ENCODE data around the gene PLEKHM3.

PLEKHM3 gene

DNA sequence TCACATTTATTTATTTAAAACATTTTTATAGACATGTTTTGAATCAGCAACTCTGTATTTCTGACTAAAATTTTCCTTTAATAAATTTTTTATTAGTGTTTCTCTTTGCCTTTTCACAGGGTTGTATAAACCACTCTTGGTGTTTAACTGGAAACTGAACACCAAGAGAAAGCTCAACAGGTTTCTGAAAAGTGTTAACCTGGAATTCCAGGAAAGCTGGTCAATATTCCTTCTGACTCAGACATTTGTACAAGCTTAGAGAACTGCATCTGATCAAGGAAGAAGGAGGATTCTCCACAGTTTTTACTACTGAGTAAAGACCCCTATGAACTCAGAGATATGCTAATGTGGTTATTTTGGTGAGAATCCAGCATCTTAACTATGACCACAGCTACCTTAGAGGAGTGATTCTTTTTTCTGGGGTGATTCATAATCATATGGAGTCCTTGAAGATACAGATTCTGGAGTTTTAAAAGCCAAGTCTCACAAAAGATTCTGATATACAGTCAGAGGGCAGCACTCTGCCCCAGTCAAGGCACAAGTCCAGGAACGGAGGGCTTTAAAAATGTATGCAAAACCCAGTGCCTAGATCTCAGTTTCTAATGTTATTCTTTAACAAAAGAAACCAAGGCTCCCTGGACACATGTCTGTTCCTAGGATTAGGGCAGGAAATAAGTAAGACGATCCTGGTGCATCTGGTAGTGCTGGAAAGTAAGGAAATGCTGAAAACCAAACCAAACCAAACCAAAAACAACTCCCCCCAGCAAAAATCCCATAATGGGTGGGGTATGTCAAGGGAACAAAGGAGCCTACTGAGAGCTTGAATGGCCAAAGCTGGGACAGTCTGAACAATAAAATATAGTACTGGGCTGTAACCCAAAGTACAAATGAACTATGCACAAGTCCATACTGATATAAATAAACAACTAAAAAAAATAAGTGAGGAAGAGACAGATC is 170.6 kb downstream of the PLEKHM3 start:
- no peak overlapping the region for H4K8ac ChIP-seq (ENCODE audit: low read length)
- H3K23ac ChIP-seq (ENCODE audit: low read length in 2 of 2), result no peak overlapping the region
- H3K79me1 ChIP-seq (replicated peaks; ENCODE audit: low read length, poor library complexity, severe bottlenecking), result no peaks in the 10 kb centered on the region
- peaks cover 0 to under 1% of the 10 kb centered on the region in 2 experiments for H3K36me3 ChIP-seq (ENCODE audit: control insufficient read depth in 1 of 2, insufficient read depth in 2 of 2, low read depth in 1 of 2, low read length in 2 of 2)
- H3K4me3 ChIP-seq (ENCODE audit: insufficient read depth in 1 of 2, low read depth in 1 of 2, low read length in 2 of 2), result no peak overlapping the region
- no peak overlapping the region for H2AFZ ChIP-seq (ENCODE audit: low read depth, low read length)
- no peak overlapping the region for H3K4me2 ChIP-seq (ENCODE audit: low read length, poor library complexity, severe bottlenecking)
- peak overlapping the region; percentile 58 for H3K27ac ChIP-seq (ENCODE audit: low read length, poor library complexity, severe bottlenecking)
- H2BK15ac ChIP-seq (ENCODE audit: low read depth, poor library complexity, severe bottlenecking), result no peak overlapping the region
- H3K14ac ChIP-seq (ENCODE audit: low read length in 2 of 2), result no peak overlapping the region
- H3K9ac ChIP-seq (ENCODE audit: low read length), result peak overlapping the region; percentile 37
- no peak overlapping the region for H2BK5ac ChIP-seq (ENCODE audit: low read depth, low read length, poor library complexity, severe bottlenecking)
- no peaks in the 10 kb centered on the region for H3K27me3 ChIP-seq (ENCODE audit: control insufficient read depth in 1 of 2, insufficient read depth in 1 of 2, low read length in 2 of 2)
- 75% methylated on average over 1 of the region's 2 CpGs for WGBS
- no peak for DNase-seq
- H3K4ac ChIP-seq (ENCODE audit: low read depth in 1 of 2, low read length in 2 of 2), result no peak overlapping the region
- H3K4me1 ChIP-seq (ENCODE audit: control insufficient read depth, insufficient read depth, low read depth, low read length), result no peaks in the 10 kb centered on the region
- H3K9me3 ChIP-seq (ENCODE audit: control insufficient read depth, low read length), result no peaks in the 10 kb centered on the region
- H2AK5ac ChIP-seq (ENCODE audit: low read length, severe bottlenecking), result no peak overlapping the region
- H2BK12ac ChIP-seq (ENCODE audit: low read length in 2 of 2), result no peak overlapping the region
- no peak overlapping the region for H2BK120ac ChIP-seq (ENCODE audit: low read depth, low read length)
- H4K91ac ChIP-seq (ENCODE audit: low read length), result no peak overlapping the region
- H3K18ac ChIP-seq (ENCODE audit: low read depth in 1 of 2, low read length in 2 of 2), result no peak overlapping the region

DNA sequence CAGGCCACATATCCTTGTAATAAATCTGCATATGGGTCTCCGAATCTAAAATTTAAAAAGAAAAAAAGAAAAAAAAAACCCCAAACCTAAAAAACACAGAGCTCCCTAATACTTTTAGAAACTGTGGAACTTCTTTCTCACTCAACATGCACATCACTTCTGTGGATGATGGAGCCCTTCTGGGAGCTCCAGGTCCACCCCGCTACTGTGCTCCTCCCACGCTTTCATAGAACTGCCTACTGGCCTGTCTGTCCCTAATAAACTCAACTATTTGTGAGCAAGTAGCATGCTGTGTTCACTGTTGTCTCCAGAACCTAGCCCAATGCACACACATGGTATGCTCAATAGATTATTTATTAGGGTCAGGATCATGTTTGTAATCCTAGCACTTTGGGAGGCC is 172.5 kb downstream of the PLEKHM3 start:
- Histone ChIP-seq H3K14ac (ENCODE audit: low read length in 2 of 2) (no peak overlapping the region), H3K27me3 (ENCODE audit: control insufficient read depth in 1 of 2, insufficient read depth in 1 of 2, low read length in 2 of 2) (no peaks in the 10 kb centered on the region), H3K4me2 (ENCODE audit: low read length, poor library complexity, severe bottlenecking) (no peak overlapping the region), H3K4ac (ENCODE audit: low read depth in 1 of 2, low read length in 2 of 2) (no peak overlapping the region), H3K18ac (ENCODE audit: low read depth in 1 of 2, low read length in 2 of 2) (no peak overlapping the region), H2BK120ac (ENCODE audit: low read depth, low read length) (no peak overlapping the region), H3K79me1 (replicated peaks; ENCODE audit: low read length, poor library complexity, severe bottlenecking) (no peaks in the 10 kb centered on the region), H3K36me3 (ENCODE audit: control insufficient read depth in 1 of 2, insufficient read depth in 2 of 2, low read depth in 1 of 2, low read length in 2 of 2) (no peaks in the 10 kb centered on the region), H3K9ac (ENCODE audit: low read length) (no peak overlapping the region), H3K4me3 (ENCODE audit: insufficient read depth in 1 of 2, low read depth in 1 of 2, low read length in 2 of 2) (no peak overlapping the region), H2AFZ (ENCODE audit: low read depth, low read length) (no peak overlapping the region), H3K23ac (ENCODE audit: low read length in 2 of 2) (no peak overlapping the region), H2BK12ac (ENCODE audit: low read length in 2 of 2) (no peak overlapping the region), H3K4me1 (ENCODE audit: control insufficient read depth, insufficient read depth, low read depth, low read length) (no peaks in the 10 kb centered on the region), H2AK5ac (ENCODE audit: low read length, severe bottlenecking) (no peak overlapping the region), H4K91ac (ENCODE audit: low read length) (no peak overlapping the region), H2BK5ac (ENCODE audit: low read depth, low read length, poor library complexity, severe bottlenecking) (no peak overlapping the region), H3K27ac (ENCODE audit: low read length, poor library complexity, severe bottlenecking) (no peak overlapping the region), H2BK15ac (ENCODE audit: low read depth, poor library complexity, severe bottlenecking) (no peak overlapping the region), H3K9me3 (ENCODE audit: control insufficient read depth, low read length) (no peaks in the 10 kb centered on the region), H4K8ac (ENCODE audit: low read length) (no peak overlapping the region)
- DNase-seq, result no peak
- WGBS, result 96% methylated on average over 3 of the region's 3 CpGs

GRCh38 chr2:207849443-207849842 is 175.9 kb downstream of the PLEKHM3 start:
- no peak overlapping the region for H2BK15ac ChIP-seq (ENCODE audit: low read depth, poor library complexity, severe bottlenecking)
- no peak overlapping the region for H2AK5ac ChIP-seq (ENCODE audit: low read length, severe bottlenecking)
- no peaks in the 10 kb centered on the region for H3K36me3 ChIP-seq (ENCODE audit: control insufficient read depth in 1 of 2, insufficient read depth in 2 of 2, low read depth in 1 of 2, low read length in 2 of 2)
- no peak overlapping the region for H3K23ac ChIP-seq (ENCODE audit: low read length in 2 of 2)
- no peak overlapping the region for H4K8ac ChIP-seq (ENCODE audit: low read length)
- H3K4me2 ChIP-seq (ENCODE audit: low read length, poor library complexity, severe bottlenecking), result no peak overlapping the region
- no peak overlapping the region for H2AFZ ChIP-seq (ENCODE audit: low read depth, low read length)
- H3K14ac ChIP-seq (ENCODE audit: low read length in 2 of 2), result no peak overlapping the region
- H3K4me3 ChIP-seq (ENCODE audit: insufficient read depth in 1 of 2, low read depth in 1 of 2, low read length in 2 of 2), result no peak overlapping the region
- WGBS, result 100% methylated on average over 1 of the region's 1 CpG
- H3K27me3 ChIP-seq (ENCODE audit: control insufficient read depth in 1 of 2, insufficient read depth in 1 of 2, low read length in 2 of 2), result no peaks in the 10 kb centered on the region
- no peak overlapping the region for H2BK5ac ChIP-seq (ENCODE audit: low read depth, low read length, poor library complexity, severe bottlenecking)
- H2BK12ac ChIP-seq (ENCODE audit: low read length in 2 of 2), result no peak overlapping the region
- no peak overlapping the region for H3K9ac ChIP-seq (ENCODE audit: low read length)
- no peak overlapping the region for H3K18ac ChIP-seq (ENCODE audit: low read depth in 1 of 2, low read length in 2 of 2)
- no peaks in the 10 kb centered on the region for H3K9me3 ChIP-seq (ENCODE audit: control insufficient read depth, low read length)
- H3K4me1 ChIP-seq (ENCODE audit: control insufficient read depth, insufficient read depth, low read depth, low read length), result no peaks in the 10 kb centered on the region
- H3K79me1 ChIP-seq (replicated peaks; ENCODE audit: low read length, poor library complexity, severe bottlenecking), result no peaks in the 10 kb centered on the region
- no peak overlapping the region for H2BK120ac ChIP-seq (ENCODE audit: low read depth, low read length)
- DNase-seq, result no peak
- H3K4ac ChIP-seq (ENCODE audit: low read depth in 1 of 2, low read length in 2 of 2), result no peak overlapping the region
- H4K91ac ChIP-seq (ENCODE audit: low read length), result no peak overlapping the region
- H3K27ac ChIP-seq (ENCODE audit: low read length, poor library complexity, severe bottlenecking), result no peak overlapping the region

DNA sequence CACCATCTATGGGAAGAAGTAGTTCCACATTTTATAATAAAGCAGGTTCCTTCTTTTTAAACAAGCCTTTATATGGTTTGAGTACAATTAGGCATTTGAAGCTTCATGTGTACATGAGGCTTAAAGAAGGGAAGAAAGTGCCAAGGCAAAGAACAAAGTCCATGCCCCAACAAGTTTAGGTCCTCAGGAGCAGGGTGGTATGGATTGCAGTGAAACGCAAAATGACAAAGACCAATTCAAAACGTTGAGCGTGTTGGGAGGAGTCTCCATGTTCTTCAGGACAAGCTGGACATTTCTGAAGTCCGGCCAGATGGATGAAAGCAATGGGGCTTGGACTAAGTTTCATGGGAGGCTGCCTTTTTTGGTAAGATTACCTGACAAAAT is 176.8 kb downstream of the PLEKHM3 start:
- no peak overlapping the region for H4K8ac ChIP-seq (ENCODE audit: low read length)
- no peak overlapping the region for H2BK12ac ChIP-seq (ENCODE audit: low read length in 2 of 2)
- no peak overlapping the region for H2BK15ac ChIP-seq (ENCODE audit: low read depth, poor library complexity, severe bottlenecking)
- no peak overlapping the region for H3K4me2 ChIP-seq (ENCODE audit: low read length, poor library complexity, severe bottlenecking)
- H2AFZ ChIP-seq (ENCODE audit: low read depth, low read length), result no peak overlapping the region
- no peak overlapping the region for H4K91ac ChIP-seq (ENCODE audit: low read length)
- H2BK5ac ChIP-seq (ENCODE audit: low read depth, low read length, poor library complexity, severe bottlenecking), result no peak overlapping the region
- H2AK5ac ChIP-seq (ENCODE audit: low read length, severe bottlenecking), result no peak overlapping the region
- H3K36me3 ChIP-seq (ENCODE audit: control insufficient read depth in 1 of 2, insufficient read depth in 2 of 2, low read depth in 1 of 2, low read length in 2 of 2), result no peaks in the 10 kb centered on the region
- no peak overlapping the region for H3K23ac ChIP-seq (ENCODE audit: low read length in 2 of 2)
- no peak overlapping the region for H3K4ac ChIP-seq (ENCODE audit: low read depth in 1 of 2, low read length in 2 of 2)
- H3K27ac ChIP-seq (ENCODE audit: low read length, poor library complexity, severe bottlenecking), result no peak overlapping the region
- H3K9ac ChIP-seq (ENCODE audit: low read length), result no peak overlapping the region
- 95% methylated on average over 4 of the region's 4 CpGs for WGBS
- no peaks in the 10 kb centered on the region for H3K27me3 ChIP-seq (ENCODE audit: control insufficient read depth in 1 of 2, insufficient read depth in 1 of 2, low read length in 2 of 2)
- H3K14ac ChIP-seq (ENCODE audit: low read length in 2 of 2), result no peak overlapping the region
- no peaks in the 10 kb centered on the region for H3K9me3 ChIP-seq (ENCODE audit: control insufficient read depth, low read length)
- no peaks in the 10 kb centered on the region for H3K4me1 ChIP-seq (ENCODE audit: control insufficient read depth, insufficient read depth, low read depth, low read length)
- no peak for DNase-seq
- H2BK120ac ChIP-seq (ENCODE audit: low read depth, low read length), result no peak overlapping the region
- H3K79me1 ChIP-seq (replicated peaks; ENCODE audit: low read length, poor library complexity, severe bottlenecking), result no peaks in the 10 kb centered on the region
- no peak overlapping the region for H3K4me3 ChIP-seq (ENCODE audit: insufficient read depth in 1 of 2, low read depth in 1 of 2, low read length in 2 of 2)
- H3K18ac ChIP-seq (ENCODE audit: low read depth in 1 of 2, low read length in 2 of 2), result no peak overlapping the region
